G401 (cell line): ENCODE measurements around the gene KIF5A. TPM values are rescaled to one million over a fixed set of nuclear protein-coding genes. Genes with fewer than 3 reads are reported as not detected.

Experiments
- DNase-seq: peaks from one replicate; pipeline ENCODE4 v3.0.0-alpha.2; 2015; ENCODE audit warnings: low spot score
- in situ Hi-C: cut with HindIII; loops from 2 replicates; pipeline ENCODE4 v1.10.0; 2016; ENCODE audit warnings: low sequenced_read_pairs, mixed read lengths
- total RNA-seq: library from RNA; depleted of rRNA; stranded (reverse); fragments of >200 nt; shearing (Covaris generic); gene quantifications from 2 replicates; pipeline ENCODE4 v1.2.3, GENCODE V29; 2014

Gene KIF5A
- total RNA-seq, 1 experiment from 2014 or later: not detected

DNA sequence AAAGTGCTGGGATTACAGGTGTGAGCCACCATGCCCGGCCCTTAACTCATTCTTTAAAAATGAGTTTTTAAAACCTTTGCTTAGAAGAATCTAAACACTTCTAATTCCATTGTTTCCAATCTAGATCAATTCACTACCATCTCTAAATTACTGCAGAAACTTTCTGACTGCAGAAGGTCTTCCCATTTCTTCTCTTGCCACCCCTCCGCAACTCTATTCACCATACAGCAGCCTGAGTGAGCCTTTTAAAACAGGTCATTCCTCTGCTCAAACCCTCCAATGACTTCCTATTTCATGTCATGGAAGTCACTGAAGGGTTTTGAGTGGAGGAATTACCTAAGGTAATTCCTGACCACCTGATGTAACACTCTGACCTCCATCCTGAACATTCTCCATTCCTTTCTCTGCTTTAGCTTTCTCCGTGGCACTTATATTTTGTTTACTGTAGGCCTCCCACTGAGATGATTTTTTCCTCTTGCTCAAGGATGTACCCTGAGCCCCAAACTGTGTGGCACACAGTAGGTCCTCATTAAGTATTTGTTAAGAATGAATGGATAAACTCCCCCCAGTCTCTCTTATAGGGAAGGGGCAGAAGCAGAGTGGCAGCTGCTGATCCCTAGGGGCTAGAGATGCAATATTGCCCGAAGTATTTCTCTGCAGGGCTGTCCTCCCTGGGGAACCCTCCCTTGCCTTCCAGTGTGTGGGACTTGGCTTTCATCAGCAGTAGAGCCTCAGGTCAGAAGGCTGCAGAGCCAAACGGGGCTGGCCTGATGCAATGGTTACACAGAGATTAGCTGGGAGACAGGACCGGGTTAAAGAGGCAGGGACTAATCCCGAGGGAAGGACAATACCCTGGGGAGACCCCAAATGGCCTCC is 30.7 kb upstream of the KIF5A start:
- in situ Hi-C loops: no loop called here
- no peak for DNase-seq

DNA sequence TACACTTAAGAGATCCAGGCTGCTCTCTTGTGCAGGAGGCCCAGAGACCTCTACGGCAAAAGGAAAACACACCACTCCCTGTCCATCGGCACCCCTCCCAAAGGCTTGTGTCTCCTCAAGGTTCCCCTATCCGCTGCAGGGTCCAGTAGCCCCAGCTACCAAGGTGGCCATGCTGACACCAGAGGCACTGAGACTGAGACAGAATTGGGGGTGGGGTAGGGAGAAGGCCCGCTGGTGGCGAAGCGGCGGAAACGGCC is 30.1 kb upstream of the KIF5A start:
- DNase-seq: no peak
- in situ Hi-C loops: no loop called here

DNA sequence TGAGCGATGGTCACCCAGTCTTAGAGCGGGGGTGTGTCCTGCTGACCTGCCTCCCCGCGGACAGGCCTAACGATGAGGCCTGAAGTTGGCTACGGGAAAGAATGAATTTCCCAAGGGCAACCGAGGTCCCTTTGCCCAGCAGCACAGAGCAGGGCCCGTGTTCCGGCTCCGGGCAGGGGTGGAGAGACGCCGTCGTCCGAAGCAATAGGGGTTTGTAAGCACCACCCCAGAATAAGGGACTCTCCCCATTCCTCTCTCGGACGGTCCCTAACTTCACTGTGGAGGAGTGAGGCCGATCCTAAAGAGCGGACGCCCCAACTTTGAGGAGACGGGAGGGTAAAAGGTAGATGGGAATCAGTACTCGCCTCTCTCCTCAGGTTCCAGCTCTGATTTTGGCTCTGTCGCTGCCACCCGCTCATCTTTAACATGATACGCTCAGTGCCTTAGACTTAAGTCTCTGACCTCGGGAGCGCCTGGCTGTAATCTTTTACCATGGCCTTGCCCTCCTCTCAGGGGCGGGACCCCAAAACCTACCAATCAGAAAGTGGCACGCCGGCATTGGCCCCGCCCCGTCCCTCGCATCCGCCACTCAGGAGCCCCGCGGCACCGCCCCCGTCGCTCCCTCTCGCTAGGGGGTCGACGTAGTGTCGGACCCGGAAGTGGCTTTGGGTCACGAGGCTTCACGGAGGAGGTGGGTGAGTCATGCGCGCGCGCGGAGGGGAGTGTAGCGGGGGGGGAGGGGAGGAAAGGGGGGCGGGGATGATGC is 29.6 kb upstream of the KIF5A start, which contains the start of gene DDIT3:
DDIT3 (minus strand) TSS at position 462 of the 766 bp plus-strand sequence. CDS start 3,108 bp downstream, outside the sequence.
- peak; percentile 98 for DNase-seq
- in situ Hi-C loops: no loop called here

DNA sequence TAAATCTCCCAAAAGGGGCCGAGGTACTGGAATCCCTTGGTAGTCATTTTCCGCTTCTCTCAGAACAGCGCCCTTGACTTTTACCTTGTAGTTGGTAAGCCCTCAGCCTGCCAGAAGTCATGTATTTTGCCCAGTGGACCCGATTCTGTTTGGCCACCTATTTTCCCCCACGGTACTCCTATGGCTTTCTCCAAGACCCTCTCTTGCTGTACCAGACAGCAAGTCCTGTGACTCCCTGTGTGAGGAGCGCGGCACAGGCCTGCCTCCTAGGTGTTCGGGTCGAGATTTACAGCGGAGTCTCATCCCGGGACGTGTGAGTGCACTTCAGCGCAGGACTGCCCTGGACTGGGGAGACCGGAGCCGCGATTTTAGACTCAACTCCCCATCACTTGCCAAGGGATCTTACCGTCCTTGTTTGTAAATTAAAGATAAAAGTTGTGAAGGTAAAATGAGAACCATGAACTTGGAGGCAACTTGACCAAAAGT is 28.3 kb upstream of the KIF5A start:
- peak; percentile 68 for DNase-seq
- in situ Hi-C loops: no loop called here

DNA sequence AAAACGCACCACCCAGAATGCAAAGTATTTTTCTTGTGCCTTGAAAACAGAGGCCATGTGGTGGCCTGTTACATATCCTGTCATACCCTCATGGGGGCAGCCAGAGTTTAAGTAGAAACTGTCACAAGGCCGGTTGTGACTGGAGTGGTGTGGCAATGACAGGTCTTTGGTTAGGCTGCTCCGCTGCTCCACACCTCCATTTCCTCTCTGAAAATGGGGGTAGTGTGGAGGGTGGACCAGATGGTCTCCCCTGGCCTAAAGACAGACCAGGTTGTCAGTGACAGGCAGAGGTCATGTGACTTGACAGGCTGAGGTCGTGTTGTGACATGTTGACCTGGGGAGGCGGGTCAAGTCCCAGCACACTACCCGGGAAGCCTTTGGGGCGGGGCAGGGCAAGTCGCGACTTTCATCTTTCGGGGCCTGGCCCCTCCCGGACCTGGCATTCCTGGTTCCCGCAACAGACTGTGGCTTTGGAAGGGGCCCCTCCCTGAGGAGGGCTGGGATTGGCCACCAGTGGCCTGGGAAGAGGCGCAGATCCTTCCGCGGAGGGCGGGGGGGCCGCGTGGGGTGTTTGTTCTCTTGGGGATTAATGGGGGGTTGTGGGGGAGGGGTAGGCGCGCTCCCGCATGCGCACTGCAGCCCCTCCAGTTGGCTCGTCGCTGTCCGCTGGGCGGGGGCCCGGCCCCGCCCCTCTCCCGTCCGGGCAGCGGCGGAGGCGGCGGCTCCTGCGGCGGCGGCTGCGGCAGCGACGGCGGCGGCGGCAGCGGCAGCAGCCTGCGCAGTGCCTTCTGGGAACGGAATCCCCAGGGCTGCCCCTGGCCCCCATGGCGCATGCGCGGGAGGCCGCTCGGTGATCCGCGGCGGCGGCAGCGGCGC is 27.6 kb upstream of the KIF5A start, which contains the start of gene MBD6:
MBD6 (plus strand) TSS at position 814 of the 876 bp plus-strand sequence. CDS start 1,480 bp downstream, outside the sequence.
- in situ Hi-C loops: no loop called here
- peak; percentile 85 for DNase-seq

DNA sequence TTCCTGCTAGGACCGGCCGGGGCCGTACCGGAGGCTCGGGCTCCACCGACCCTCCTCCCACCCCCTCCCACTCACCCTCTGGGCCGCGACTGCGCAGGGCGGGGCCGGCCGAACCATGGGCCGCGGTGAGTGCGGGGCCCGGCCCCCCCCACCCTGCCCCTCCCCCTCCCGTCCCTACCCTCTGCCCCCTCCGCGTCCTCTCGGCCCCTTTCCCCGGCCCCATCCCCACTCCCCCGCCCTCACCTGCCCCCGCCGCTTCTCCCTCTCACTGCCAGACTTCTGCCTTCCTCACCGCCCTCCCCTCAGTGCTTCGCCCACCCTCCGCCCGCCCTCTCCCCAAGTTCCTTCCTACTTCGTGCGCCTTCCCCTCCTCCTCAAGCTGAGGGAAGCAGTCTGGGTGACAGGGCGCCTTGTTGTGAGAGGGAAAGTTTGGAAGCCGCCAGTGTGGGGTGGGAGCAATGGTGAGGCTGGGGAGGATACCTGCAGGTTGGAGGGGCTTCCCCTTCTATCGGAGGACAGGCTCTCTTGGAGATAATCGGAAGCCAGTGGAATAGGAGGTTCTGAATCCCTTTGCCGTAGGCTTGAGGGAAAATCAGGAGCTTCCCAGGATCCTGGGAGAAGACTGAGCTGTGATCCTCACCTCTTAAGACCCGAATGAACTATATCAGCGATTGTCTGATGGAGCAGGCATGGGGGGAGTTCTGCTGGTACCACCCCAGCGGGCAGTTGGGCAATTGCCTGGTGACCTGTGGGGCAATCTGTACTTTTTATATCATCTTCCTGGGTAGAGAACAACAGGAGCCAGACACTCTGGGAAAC is 26.7 kb upstream of the KIF5A start:
- DNase-seq: peak; percentile 37

DNA sequence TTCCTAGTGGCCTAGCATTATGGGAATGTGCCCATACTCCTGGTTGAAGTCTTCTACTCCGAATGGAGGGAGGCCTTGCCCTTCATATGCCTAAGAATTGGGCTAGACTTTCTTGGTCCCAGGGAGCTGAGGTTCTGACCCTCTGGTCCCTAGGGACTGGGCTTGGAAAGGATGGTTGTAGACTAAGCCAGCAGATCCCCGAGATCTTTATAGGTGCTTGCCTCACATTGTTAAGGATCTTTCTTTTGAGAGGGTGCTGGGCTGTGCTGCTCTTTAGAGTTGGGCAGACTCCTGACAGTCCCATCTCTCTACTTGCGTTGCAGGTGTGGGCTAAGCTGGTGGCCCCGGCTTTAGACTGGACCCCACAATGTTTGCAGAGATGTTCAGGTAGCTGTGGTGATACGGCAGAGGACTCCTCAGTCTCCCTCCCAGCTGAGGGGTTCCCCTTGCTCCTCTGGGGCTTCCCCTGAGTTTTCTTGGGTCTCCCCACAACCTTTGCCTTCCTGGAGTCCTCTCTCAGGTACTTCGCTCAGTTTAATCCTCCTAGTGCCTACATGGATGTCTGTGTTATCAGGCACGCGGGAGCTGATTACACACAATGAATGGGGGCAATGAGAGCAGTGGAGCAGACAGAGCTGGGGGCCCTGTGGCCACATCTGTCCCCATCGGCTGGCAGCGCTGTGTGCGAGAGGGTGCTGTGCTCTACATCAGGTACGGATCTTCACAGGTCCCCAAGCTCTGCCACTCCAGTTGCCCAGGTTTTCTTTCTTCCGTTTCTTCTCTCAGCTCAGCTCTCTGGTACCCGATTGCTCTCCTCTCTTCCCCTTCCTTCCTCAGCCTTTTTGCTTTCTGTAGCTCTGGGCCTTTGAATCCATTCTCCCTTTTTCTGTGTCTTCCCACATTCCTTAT is 25.9 kb upstream of the KIF5A start:
- DNase-seq: no peak
- in situ Hi-C loops: no loop called here

More for the DNA sequence above, 26.7 kb upstream of the KIF5A start:
- in situ Hi-C loops: no loop called here

DNA sequence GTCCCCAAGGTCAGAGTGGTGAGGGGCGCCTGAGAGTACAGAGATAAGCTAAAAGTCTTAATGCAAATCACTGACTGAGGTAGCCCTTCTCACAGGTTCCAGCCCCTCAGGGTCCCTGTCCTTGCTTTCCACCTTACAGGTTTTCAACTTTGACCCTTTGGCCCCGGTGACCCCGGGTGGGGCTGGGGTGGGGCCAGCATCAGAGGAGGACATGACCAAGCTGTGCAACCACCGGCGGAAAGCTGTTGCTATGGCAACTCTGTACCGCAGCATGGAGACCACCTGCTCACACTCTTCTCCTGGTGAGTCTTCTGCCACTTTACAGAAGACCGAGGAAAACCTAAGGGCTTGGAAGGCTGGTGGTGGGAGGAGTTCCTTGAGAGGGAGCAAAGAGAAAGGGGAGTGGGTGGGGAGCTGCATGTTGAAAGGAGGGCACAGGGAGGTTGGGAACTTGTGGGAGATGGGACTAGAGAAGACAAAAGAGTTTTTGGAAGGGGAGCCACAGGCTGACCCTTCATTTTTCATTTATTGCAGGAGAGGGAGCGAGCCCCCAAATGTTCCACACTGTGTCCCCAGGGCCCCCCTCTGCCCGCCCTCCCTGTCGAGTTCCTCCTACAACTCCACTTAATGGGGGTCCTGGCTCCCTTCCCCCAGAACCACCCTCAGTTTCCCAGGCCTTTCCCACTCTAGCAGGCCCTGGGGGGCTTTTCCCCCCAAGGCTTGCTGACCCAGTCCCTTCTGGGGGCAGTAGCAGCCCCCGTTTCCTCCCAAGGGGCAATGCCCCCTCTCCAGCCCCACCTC is 24.8 kb upstream of the KIF5A start:
- DNase-seq: no peak
- in situ Hi-C loops: no loop called here

DNA sequence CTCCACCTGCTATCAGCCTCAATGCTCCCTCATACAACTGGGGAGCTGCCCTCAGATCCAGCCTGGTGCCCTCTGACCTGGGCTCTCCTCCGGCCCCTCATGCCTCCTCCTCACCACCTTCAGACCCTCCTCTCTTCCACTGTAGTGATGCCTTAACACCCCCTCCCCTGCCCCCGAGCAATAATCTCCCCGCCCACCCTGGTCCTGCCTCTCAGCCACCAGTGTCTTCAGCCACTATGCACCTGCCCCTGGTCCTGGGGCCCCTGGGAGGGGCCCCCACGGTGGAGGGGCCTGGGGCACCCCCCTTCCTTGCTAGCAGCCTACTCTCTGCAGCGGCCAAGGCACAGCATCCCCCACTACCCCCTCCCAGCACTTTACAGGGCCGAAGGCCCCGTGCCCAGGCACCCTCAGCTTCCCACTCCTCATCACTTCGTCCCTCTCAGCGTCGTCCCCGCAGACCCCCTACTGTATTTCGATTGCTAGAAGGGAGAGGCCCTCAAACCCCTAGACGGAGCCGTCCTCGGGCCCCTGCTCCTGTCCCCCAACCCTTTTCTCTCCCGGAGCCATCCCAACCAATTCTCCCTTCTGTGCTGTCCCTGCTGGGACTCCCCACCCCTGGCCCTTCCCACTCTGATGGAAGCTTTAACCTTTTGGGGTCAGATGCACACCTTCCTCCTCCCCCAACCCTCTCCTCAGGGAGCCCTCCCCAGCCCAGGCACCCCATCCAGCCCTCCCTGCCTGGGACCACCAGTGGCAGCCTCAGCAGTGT is 24.0 kb upstream of the KIF5A start:
- no peak for DNase-seq
- in situ Hi-C loops: no loop called here

DNA sequence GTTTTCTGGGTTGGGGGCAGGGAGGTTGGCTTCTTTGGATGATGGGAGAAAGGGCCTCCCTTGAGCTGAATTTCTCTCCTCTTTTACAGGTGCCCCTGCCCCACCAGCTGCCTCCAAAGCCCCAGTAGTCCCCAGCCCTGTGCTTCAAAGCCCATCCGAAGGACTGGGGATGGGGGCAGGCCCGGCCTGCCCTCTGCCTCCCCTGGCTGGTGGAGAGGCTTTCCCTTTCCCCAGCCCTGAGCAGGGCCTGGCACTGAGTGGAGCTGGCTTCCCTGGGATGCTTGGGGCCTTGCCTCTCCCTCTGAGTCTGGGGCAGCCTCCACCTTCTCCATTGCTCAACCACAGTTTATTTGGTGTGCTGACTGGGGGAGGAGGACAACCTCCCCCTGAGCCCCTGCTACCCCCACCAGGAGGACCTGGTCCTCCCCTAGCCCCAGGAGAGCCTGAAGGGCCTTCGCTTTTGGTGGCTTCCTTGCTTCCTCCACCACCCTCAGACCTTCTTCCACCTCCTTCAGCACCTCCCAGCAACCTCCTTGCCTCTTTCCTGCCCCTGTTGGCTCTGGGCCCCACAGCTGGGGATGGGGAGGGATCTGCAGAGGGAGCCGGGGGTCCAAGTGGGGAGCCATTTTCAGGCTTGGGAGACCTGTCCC is 23.2 kb upstream of the KIF5A start:
- DNase-seq: no peak
- in situ Hi-C loops: no loop called here

DNA sequence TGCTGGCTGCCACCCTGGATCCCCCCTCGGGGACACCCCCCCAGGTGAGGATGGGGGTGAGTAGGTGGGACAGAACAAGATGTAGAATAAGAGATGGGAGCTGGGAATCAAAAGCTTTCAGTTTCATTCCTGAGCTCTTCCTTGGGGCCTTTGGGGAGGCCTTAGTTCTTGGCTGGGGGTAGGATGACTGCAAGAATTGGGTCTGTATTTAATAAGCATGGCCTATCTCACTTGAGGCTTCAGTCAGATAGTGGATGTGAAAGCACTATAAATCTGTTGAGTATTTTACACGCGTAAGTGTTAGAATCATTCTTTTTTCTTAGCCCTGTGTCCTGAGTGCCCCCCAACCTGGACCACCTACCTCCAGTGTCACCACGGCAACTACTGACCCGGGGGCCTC is 22.7 kb upstream of the KIF5A start:
- no peak for DNase-seq
- in situ Hi-C loops: no loop called here

DNA sequence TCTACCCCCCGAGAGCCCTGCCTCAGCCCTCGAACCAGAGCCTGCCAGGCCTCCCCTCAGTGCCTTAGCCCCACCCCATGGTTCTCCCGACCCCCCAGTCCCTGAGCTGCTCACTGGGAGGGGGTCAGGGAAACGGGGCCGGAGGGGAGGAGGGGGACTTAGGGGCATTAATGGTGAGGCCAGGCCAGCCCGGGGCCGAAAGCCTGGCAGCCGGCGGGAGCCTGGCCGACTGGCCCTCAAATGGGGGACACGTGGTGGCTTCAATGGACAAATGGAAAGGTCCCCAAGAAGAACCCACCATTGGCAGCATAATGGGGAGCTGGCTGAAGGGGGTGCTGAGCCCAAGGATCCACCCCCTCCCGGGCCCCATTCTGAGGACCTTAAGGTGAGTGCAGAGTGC is 21.7 kb upstream of the KIF5A start:
- in situ Hi-C loops: no loop called here
- no peak for DNase-seq

DNA sequence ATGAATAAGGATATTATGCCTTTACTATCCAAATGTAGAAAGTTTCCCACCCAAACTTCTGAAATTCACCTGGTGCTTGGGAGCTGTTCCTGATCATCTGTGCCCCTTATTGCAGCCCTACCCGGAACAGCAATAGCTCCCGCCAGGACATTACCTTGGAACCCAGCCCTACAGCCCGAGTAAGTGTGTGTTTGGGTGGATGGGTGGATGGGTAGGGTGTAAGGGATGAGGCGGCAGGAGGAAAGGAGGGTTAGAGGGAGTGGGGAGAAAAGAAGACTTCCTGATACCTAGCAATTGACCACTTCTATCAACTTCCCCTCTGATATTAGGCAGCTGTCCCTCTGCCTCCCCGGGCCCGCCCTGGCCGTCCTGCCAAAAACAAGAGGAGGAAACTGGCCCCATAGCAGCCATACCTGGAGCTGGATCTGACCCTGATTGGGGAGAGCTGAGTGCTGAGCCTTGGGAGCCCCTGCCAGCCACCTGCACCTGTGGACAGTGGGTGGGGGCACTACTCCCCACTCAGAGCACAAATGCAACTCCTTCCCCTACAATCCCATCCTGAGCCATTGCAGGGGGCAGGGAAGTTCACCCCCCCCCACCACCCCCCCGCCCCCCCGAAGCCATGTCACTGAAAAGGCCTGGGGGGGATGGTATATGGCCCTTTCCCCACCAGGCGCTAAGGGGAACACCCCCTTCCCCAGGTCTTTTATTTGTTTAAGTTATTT is 20.9 kb upstream of the KIF5A start:
- no peak for DNase-seq
- in situ Hi-C loops: no loop called here

DNA sequence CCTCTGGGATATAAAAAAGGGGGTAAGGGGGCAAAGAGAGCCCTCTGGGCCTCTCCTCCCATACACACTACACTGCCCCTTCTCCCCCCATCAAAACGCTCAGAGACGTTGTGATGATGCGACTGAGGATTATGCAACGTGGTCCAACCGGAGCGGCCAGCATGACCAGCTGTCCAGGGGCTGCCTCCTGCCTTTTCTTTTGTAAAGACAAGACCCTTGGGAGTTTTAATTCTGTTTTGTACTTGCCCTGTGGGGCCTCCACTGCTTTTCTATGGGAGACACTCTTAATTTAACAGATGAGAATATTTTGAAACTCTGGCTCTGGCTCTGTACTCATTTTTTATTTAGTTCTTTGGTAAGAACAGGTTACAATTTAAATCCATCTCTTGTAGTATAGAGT is 20.0 kb upstream of the KIF5A start:
- in situ Hi-C loops: no loop called here
- no peak for DNase-seq
